NCI-H2107 treated with DMSO at 0.1 percent for 48 hours (cell line): ENCODE results near the gene EML1.

Experiments used
- DNase-seq: peaks from one replicate; lab custom pipeline; 2025; ENCODE audit not compliant: unreplicated experiment; lab: John Stamatoyannopoulos, UW

The EML1 gene

GRCh38 chr14:99952039-99952438 is 158.8 kb downstream of the EML1 start:
- no peak for DNase-seq

- DNase-seq, result no peak
Observed at GRCh38 chr14:99952453-99952852, 159.2 kb downstream of the EML1 start.

GRCh38 chr14:99955826-99956455 is 162.7 kb downstream of the EML1 start:
- no peak for DNase-seq

GRCh38 chr14:99958380-99958779 is 165.2 kb downstream of the EML1 start:
- no peak for DNase-seq

GRCh38 chr14:99961826-99962518 is 168.8 kb downstream of the EML1 start:
- DNase-seq, result no peak

GRCh38 chr14:99964979-99965378 is 171.8 kb downstream of the EML1 start:
- DNase-seq, result no peak

GRCh38 chr14:99966037-99966835 is 173.0 kb downstream of the EML1 start:
- DNase-seq, result no peak

GRCh38 chr14:99966912-99967311 is 173.7 kb downstream of the EML1 start:
- no peak for DNase-seq

- DNase-seq, result no peak
Observed at GRCh38 chr14:99968191-99968920, 175.1 kb downstream of the EML1 start.

GRCh38 chr14:99968941-99969340 is 175.7 kb downstream of the EML1 start:
- DNase-seq, result no peak

- no peak for DNase-seq
Observed at GRCh38 chr14:99969673-99970322, 176.6 kb downstream of the EML1 start.

GRCh38 chr14:99971087-99971940 is 178.1 kb downstream of the EML1 start:
- peak; percentile 64 for DNase-seq

- DNase-seq, result no peak
Observed at GRCh38 chr14:99971941-99972747, 178.9 kb downstream of the EML1 start.

GRCh38 chr14:99972748-99973466 is 179.7 kb downstream of the EML1 start:
- DNase-seq, result no peak

GRCh38 chr14:99975190-99975589 is 182.0 kb downstream of the EML1 start:
- no peak for DNase-seq

GRCh38 chr14:99976021-99976420 is 182.8 kb downstream of the EML1 start:
- DNase-seq, result no peak

GRCh38 chr14:99976681-99977080 is 183.5 kb downstream of the EML1 start:
- no peak for DNase-seq

- DNase-seq, result no peak
Observed at GRCh38 chr14:99980299-99980698, 187.1 kb downstream of the EML1 start.
